Right lobe of liver (tissue), 4 donors: ENCODE data around the gene PFN2.

Experiments used
- CTCF ChIP-seq, 4 donors: fragments of 200-600 bp in 3 of 4; fragments of 450-650 bp in 1 of 4; IDR thresholded peaks; one replicate each; pipeline versions ENCODE4 v1.5.1 to v1.8.0; 2016 to 2022; ENCODE audit warnings: antibody characterized with exemption in 4 of 4, mild to moderate bottlenecking in 2 of 4
- POLR2A ChIP-seq: fragments of 450-650 bp; IDR thresholded peaks from one replicate; pipeline ENCODE4 v1.6.1; 2017; ENCODE audit warnings: antibody characterized with exemption, mild to moderate bottlenecking
- donor health status: DM: no; HTN: no; CAD: no.
- donor health status: DM: no; HTN: no; CAD: no.
- donor health status: DM: no; HTN: yes; CAD: no.

GRCh38 chr3:150000641-150001040 is 29.9 kb upstream of the PFN2 start:
- TF ChIP-seq CTCF (IDR thresholded peaks at IDR 0.05) (no peak), POLR2A (no peak)
